Kidney (tissue), 14 donors: ENCODE results near the gene FRRS1. TPM values are rescaled to one million over a fixed set of nuclear protein-coding genes. Genes with fewer than 3 reads are reported as not detected.

Experiments used
- DNase-seq, 5 donors: peaks; one replicate each; pipeline ENCODE4 v3.0.0-alpha.2; 2013 to 2020
- FAIRE-seq: peaks from 2 replicates; lab custom pipeline; 2012; peaks lifted over from hg19 to GRCh38; lab: Jason Lieb, UNC
- H3K27ac ChIP-seq, 2 donors: one replicate each; pipeline ENCODE4 v1.7.0; 2013; ENCODE audit warnings: low read depth in 2 of 2, low read length in 2 of 2, inconsistent platforms in 1 of 2
- H3K27me3 ChIP-seq: one replicate; pipeline ENCODE4 v1.7.1; 2013; ENCODE audit warnings: low read length, inconsistent platforms; ENCODE audit not compliant: control insufficient read depth, insufficient read depth
- H3K36me3 ChIP-seq, 3 donors: one replicate each; pipeline versions ENCODE4 v1.7.0 to v1.7.1; 2013; ENCODE audit warnings: low read length in 3 of 3, control low read depth in 1 of 3, inconsistent platforms in 1 of 3; ENCODE audit not compliant: insufficient read depth in 3 of 3, control insufficient read depth in 2 of 3
- H3K4me1 ChIP-seq, 3 donors: one replicate each; pipeline versions ENCODE4 v1.7.0 to v1.7.1; 2013; ENCODE audit warnings: low read length in 3 of 3, inconsistent platforms in 1 of 3, low read depth in 1 of 3; ENCODE audit not compliant: control insufficient read depth in 2 of 3, insufficient read depth in 2 of 3
- H3K4me3 ChIP-seq, 3 donors: one replicate each; pipeline versions ENCODE4 v1.7.0 to v1.8.1; 2013; ENCODE audit warnings: low read length in 3 of 3, control low read depth in 1 of 3, inconsistent platforms in 1 of 3
- H3K9ac ChIP-seq, 3 donors: one replicate each; pipeline versions ENCODE4 v1.7.0 to v1.7.1; 2013; ENCODE audit warnings: low read length in 3 of 3, control low read depth in 1 of 3, inconsistent platforms in 1 of 3
- H3K9me3 ChIP-seq, 3 donors: one replicate each; pipeline versions ENCODE4 v1.7.0 to v1.7.1; 2013; ENCODE audit warnings: low read length in 3 of 3, control low read depth in 1 of 3, inconsistent platforms in 1 of 3; ENCODE audit not compliant: control insufficient read depth in 2 of 3, insufficient read depth in 1 of 3
- CTCF ChIP-seq: IDR thresholded peaks from 3 replicates; pipeline ENCODE4 v1.5.1; 2012; ENCODE audit warnings: mild to moderate bottlenecking, moderate library complexity, borderline replicate concordance; ENCODE audit not compliant: insufficient read depth; ENCODE audit errors: extremely low read depth
- intact Hi-C: fragments of 100-400 bp; cut with DNase I; formaldehyde crosslinking; loops from one replicate; pipeline ENCODE4 v1.11.1; 2022
- polyA plus RNA-seq: library from polyadenylated mRNA; stranded (reverse); fragments of 350-450 nt; fragmentation: Illumina TruSeq; extraction: RNeasy Lipid Tissue Mini Kit (QIAGEN cat#74804); gene quantifications from one replicate; pipeline ENCODE4 v1.2.3, GENCODE V29; 2014; ENCODE audit warnings: low read depth, low replicate concordance; ENCODE audit not compliant: insufficient read depth
- total RNA-seq: library from RNA; stranded (reverse); fragmentation: NEBNext Ultra II Directional; extraction: Animal tissue kit (Norgen Biotek cat#: 25700); gene quantifications from one replicate; pipeline ENCODE4 v1.2.1, GENCODE V29; 2021
- donor health status: control.
- donor health status: control.
- donor health status: control.
- donor health status: control.
- donor health status: control.
- donor health status: DM: yes; HTN: yes; CAD: no.
- donor health status: Normal renal cell carcinoma (clear cell type).

Gene FRRS1
- total and polyA plus RNA-seq, 2 donors from 2014 or later: 1.0 to 7.4 TPM

DNA sequence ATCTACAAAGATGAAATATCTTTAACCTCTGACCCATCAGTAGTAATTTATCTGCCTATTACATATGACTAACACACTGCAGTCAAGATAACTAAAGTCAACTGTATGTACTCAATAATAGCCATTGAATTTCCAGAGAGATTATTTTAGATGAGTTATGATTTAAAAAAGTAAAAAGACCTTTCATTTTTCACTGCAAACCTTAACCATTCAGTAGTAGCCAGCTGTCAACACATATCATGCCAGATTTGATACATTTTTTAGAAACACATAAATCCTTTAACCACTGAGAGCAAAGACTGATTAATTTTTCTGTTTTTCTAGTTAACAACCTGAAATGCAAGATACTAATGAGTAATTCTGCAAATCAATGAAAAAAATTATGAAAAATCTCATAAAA is 89.6 kb downstream of the FRRS1 start:
- DNase-seq (no peak), FAIRE-seq (no peak)
- Histone ChIP-seq H3K27me3 (no peaks in the 10 kb centered on the region), H3K9me3 (no peaks in the 10 kb centered on the region), H3K36me3 (no peaks in the 10 kb centered on the region), H3K27ac (no peak overlapping the region), H3K4me1 (peaks cover 0 to 10% (median 0%) of the 10 kb centered on the region in 3 donors), H3K4me3 (no peak overlapping the region), H3K9ac (no peak overlapping the region)
- no peak for TF ChIP-seq CTCF
- intact Hi-C loops: no loop called here

- Histone ChIP-seq H3K9ac (no peak overlapping the region), H3K27me3 (no peaks in the 10 kb centered on the region), H3K4me3 (no peak overlapping the region), H3K9me3 (no peaks in the 10 kb centered on the region), H3K4me1 (peaks cover 0 to 10% (median 0%) of the 10 kb centered on the region in 3 donors), H3K36me3 (no peaks in the 10 kb centered on the region), H3K27ac (no peak overlapping the region)
- FAIRE-seq (no peak), DNase-seq (no peak)
- no peak for TF ChIP-seq CTCF
- intact Hi-C loops: no loop called here
Observed at GRCh38 chr1:99675994-99676393, 90.4 kb downstream of the FRRS1 start.

GRCh38 chr1:99675292-99675691 is 91.1 kb downstream of the FRRS1 start:
- no peak for TF ChIP-seq CTCF
- FAIRE-seq: no peak
- Histone ChIP-seq H3K27me3 (no peaks in the 10 kb centered on the region), H3K36me3 (no peaks in the 10 kb centered on the region), H3K4me1 (peaks cover 0 to 10% (median 0%) of the 10 kb centered on the region in 3 donors), H3K4me3 (no peak overlapping the region), H3K9me3 (no peaks in the 10 kb centered on the region), H3K27ac (no peak overlapping the region), H3K9ac (no peak overlapping the region)
- intact Hi-C loops: no loop called here
- DNase-seq: no peak
